Measurements from ENCODE around the gene RTN4RL1. TPM values are rescaled to one million over a fixed set of nuclear protein-coding genes. Genes with fewer than 3 reads are reported as not detected.

Gene RTN4RL1
- total and polyA plus RNA-seq, 9 of the 15 experiments (the other 6 are each of a cell fraction or from before 2014, with no cell fraction given) = 0.04 to 0.06 (median 0.04) TPM; not detected in 5

- TF ChIP-seq RERE (CRISPR knock-in tag; IDR thresholded peaks at IDR 0.05; ENCODE audit: borderline replicate concordance) (no peak), ARID3B (CRISPR knock-in tag; IDR thresholded peaks at IDR 0.05; ENCODE audit: borderline replicate concordance) (no peak)
Measured at GRCh38 chr17:1969712-1970111, 55.4 kb downstream of the RTN4RL1 start (continued).

GRCh38 chr17:1967213-1967612, 57.9 kb downstream of the RTN4RL1 start:
- intact Hi-C loops (cut with micrococcal nuclease) (no loop called here), in situ Hi-C loops (cut with MboI) (no loop called here)
- no peak for ATAC-seq
- H3K9ac ChIP-seq (ENCODE audit: insufficient read depth in 1 of 2, low read depth in 2 of 2, low read length in 2 of 2) = no peak overlapping the region
- 0% methylated on average over 5 of the region's 11 CpGs for WGBS (ENCODE audit: insufficient coverage, low coverage, missing lambda C conversion rate)
- no peaks in the 10 kb centered on the region for H3K9me1 ChIP-seq (ENCODE audit: control insufficient read depth, insufficient read depth, low read length)
- no peak for TF ChIP-seq SREBF1 (IDR thresholded peaks at IDR 0.05; ENCODE audit: borderline replicate concordance, low read depth, low read length)
- no peak for TF ChIP-seq NELFE (IDR thresholded peaks at IDR 0.05; ENCODE audit: insufficient read depth, insufficient read length)
- TF ChIP-seq EGR1 (conservative IDR thresholded peaks at IDR 0.05) = peak; percentile 32; the same call in 1 of the 2 replicates
- TF ChIP-seq RBFOX2 (IDR thresholded peaks at IDR 0.05; ENCODE audit: low read depth, low read length) = no peak
- no peak for TF ChIP-seq HMG20B (CRISPR knock-in tag; IDR thresholded peaks at IDR 0.05)
- no peak for TF ChIP-seq MBD2 (IDR thresholded peaks at IDR 0.05; ENCODE audit: borderline replicate concordance, low read depth)
- no peak for TF ChIP-seq ZNF778 (CRISPR knock-in tag; IDR thresholded peaks at IDR 0.05)
- no peak for TF ChIP-seq ZNF3 (CRISPR knock-in tag; IDR thresholded peaks at IDR 0.05)
- 0 out of 2 replicates have a peak, but pooled peaks cover 6% of the 10 kb centered on the region for H4K20me1 ChIP-seq (replicated peaks; ENCODE audit: control insufficient read depth, insufficient read depth, low read length)
- H3K4me2 ChIP-seq (ENCODE audit: insufficient read depth, low read length) = no peak overlapping the region
- no peak for DNase-seq (ENCODE audit: extremely low read depth in 1 of 4, low spot score in 3 of 4)
- no peak overlapping the region for H3K4me3 ChIP-seq
- no peak for FAIRE-seq
- no peak overlapping the region for H3K27ac ChIP-seq (ENCODE audit: extremely low read depth, low read depth, low read length)
- peaks cover 0 to 4% of the 10 kb centered on the region in 2 experiments; a peak in 1 of 5 replicates for H3K4me1 ChIP-seq (replicated peaks in 1 of 2; ENCODE audit: control insufficient read depth in 2 of 2, insufficient read depth in 2 of 2, low read length in 2 of 2)
- H2AFZ ChIP-seq (ENCODE audit: low read depth, low read length) = no peak overlapping the region
- no peaks in the 10 kb centered on the region for H3K79me2 ChIP-seq (ENCODE audit: control insufficient read depth, insufficient read depth, low read length)
- BruUV-seq (replicated peaks) = no TSS peak
- POLR2A ChIA-PET = interaction anchor here (0.6 kb wide), 1 partner anchor 80 kb away, joined by 3 read pairs; no protein-coding TSS in a partner anchor
- CTCF ChIA-PET (ENCODE audit: low intra/inter-chr PET ratio) = no interaction called here
- H3K9me3 ChIP-seq (replicated peaks; ENCODE audit: control insufficient read depth, insufficient read depth, low read depth, low read length) = no peaks in the 10 kb centered on the region
- H3K27me3 ChIP-seq (ENCODE audit: control insufficient read depth in 2 of 2, insufficient read depth in 2 of 2, low read length in 2 of 2) = peaks cover 19 to 44% of the 10 kb centered on the region in 2 experiments; a peak in 4 of 5 replicates
- H3K36me3 ChIP-seq (ENCODE audit: control insufficient read depth, insufficient read depth, low read length) = no peaks in the 10 kb centered on the region
